Mammary epithelial cell (primary cell): ENCODE results near the gene GCDH.

Experiments used
- EZH2 ChIP-seq: IDR thresholded peaks from 2 replicates; pipeline ENCODE4 v1.6.1; 2012; ENCODE audit warnings: low read length, inconsistent platforms, borderline replicate concordance
- TF ChIP-seq, protein P1 (sequence below), 2 donors: IDR thresholded peaks in 1 of 2; conservative IDR thresholded peaks in 1 of 2; 2 replicates each; pipeline ENCODE4 v1.5.1; 2011 to 2012; ENCODE audit warnings: inconsistent platforms in 2 of 2, low read length in 2 of 2, mild to moderate bottlenecking in 2 of 2, control low read depth in 1 of 2, low read depth in 1 of 2; ENCODE audit not compliant: insufficient read depth in 1 of 2; ENCODE audit errors: extremely low read depth in 1 of 2

DNA sequence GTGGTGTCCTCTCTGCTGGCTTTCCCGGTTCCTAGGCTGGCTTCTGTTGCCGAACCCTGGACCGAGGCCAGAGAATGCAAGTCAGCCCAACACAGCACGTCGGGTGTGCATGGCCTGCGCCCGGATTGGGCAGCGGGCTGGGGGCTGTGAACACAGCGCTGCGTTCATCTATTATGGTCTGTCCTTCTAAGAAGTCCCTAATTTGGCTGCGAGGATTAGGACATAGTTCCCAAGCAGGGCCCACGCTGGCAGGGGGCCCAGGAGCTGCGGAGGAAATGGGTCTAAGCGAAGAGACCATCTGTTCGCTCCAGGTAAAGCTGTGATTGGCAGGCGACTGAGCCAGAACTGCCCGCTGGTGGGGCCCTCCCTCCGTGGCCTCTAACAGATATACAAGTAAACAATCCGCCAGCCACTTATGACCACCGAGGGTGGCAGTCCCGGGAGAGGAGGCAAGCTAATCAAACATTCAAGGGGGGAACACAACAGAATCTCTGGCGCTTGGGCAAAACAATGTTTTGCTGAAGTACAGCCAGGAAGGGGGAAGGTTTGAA, 22.1 kb downstream of the GCDH start:
- TF ChIP-seq, protein P1, sequence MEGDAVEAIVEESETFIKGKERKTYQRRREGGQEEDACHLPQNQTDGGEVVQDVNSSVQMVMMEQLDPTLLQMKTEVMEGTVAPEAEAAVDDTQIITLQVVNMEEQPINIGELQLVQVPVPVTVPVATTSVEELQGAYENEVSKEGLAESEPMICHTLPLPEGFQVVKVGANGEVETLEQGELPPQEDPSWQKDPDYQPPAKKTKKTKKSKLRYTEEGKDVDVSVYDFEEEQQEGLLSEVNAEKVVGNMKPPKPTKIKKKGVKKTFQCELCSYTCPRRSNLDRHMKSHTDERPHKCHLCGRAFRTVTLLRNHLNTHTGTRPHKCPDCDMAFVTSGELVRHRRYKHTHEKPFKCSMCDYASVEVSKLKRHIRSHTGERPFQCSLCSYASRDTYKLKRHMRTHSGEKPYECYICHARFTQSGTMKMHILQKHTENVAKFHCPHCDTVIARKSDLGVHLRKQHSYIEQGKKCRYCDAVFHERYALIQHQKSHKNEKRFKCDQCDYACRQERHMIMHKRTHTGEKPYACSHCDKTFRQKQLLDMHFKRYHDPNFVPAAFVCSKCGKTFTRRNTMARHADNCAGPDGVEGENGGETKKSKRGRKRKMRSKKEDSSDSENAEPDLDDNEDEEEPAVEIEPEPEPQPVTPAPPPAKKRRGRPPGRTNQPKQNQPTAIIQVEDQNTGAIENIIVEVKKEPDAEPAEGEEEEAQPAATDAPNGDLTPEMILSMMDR (conservative IDR thresholded peaks at IDR 0.05 in 1 of 2, IDR thresholded peaks at IDR 0.05 in 1 of 2; ENCODE audit: extremely low read depth in 1 of 2, insufficient read depth in 1 of 2, low read depth in 1 of 2, low read length in 2 of 2), result no peak
- no peak for TF ChIP-seq EZH2
